Activated T-helper 2 cell treated with anti-CD3 and anti-CD28 coated beads, Interferon-gamma antibody, Interleukin-2, Interleukin-4, amounts not matched to agents 10 μg/mL and 5 μg/mL and 100 μg/mL, durations not matched to agents 14 hours and 24 hours and 36 hours (primary cell): ENCODE measurements around the gene PRKD1. TPM values are rescaled to one million over a fixed set of nuclear protein-coding genes. Genes with fewer than 3 reads are reported as not detected.

Source experiments
- DNase-seq: peaks from one replicate; pipeline ENCODE4 v3.0.0; 2021; ENCODE audit warnings: low spot score
- H3K27ac Mint-ChIP-seq: one replicate; pipeline ENCODE4 v1.8.0; 2021; ENCODE audit warnings: mixed read lengths
- H3K27me3 Mint-ChIP-seq: one replicate; pipeline ENCODE4 v1.8.0; 2021; ENCODE audit warnings: low read depth, mixed read lengths
- H3K36me3 Mint-ChIP-seq: one replicate; pipeline ENCODE4 v1.8.0; 2021; ENCODE audit warnings: low read depth, mixed read lengths
- H3K4me1 Mint-ChIP-seq: one replicate; pipeline ENCODE4 v1.8.0; 2021; ENCODE audit warnings: low read depth, mixed read lengths
- H3K4me3 Mint-ChIP-seq: one replicate; pipeline ENCODE4 v1.8.0; 2021; ENCODE audit warnings: low read depth, mild to moderate bottlenecking, moderate library complexity, mixed read lengths
- H3K9me3 Mint-ChIP-seq: one replicate; pipeline ENCODE4 v1.8.0; 2021; ENCODE audit warnings: mixed read lengths
- intact Hi-C: fragments of 100-400 bp; cut with micrococcal nuclease; formaldehyde crosslinking; loops from one replicate; pipeline ENCODE4 v1.15.1; 2023
- total RNA-seq: library from RNA; stranded (reverse); gene quantifications from 2 replicates; pipeline ENCODE4 v1.2.3, GENCODE V29; 2022

PRKD1 gene
- total RNA-seq, 1 donor from 2014 or later: not detected

- intact Hi-C loops: no loop called here
- no peaks in the 10 kb centered on the region for H3K27me3 Mint-ChIP-seq
- DNase-seq: no peak
- no peak overlapping the region for H3K27ac Mint-ChIP-seq
- H3K36me3 Mint-ChIP-seq: no peaks in the 10 kb centered on the region
- H3K9me3 Mint-ChIP-seq: peaks cover 13% of the 10 kb centered on the region
- H3K4me3 Mint-ChIP-seq: no peak overlapping the region
- no peaks in the 10 kb centered on the region for H3K4me1 Mint-ChIP-seq
Observed at GRCh38 chr14:29757188-29757680, 170.4 kb downstream of the PRKD1 start.

- intact Hi-C loops: no loop called here
- H3K4me3 Mint-ChIP-seq: no peak overlapping the region
- no peaks in the 10 kb centered on the region for H3K4me1 Mint-ChIP-seq
- no peak for DNase-seq
- H3K27ac Mint-ChIP-seq: no peak overlapping the region
- peaks cover 21% of the 10 kb centered on the region for H3K9me3 Mint-ChIP-seq
- no peaks in the 10 kb centered on the region for H3K36me3 Mint-ChIP-seq
- H3K27me3 Mint-ChIP-seq: no peaks in the 10 kb centered on the region
Observed at GRCh38 chr14:29756019-29756385, 171.6 kb downstream of the PRKD1 start.

- DNase-seq: no peak
- H3K9me3 Mint-ChIP-seq: peaks cover 27% of the 10 kb centered on the region
- no peak overlapping the region for H3K27ac Mint-ChIP-seq
- intact Hi-C loops: no loop called here
- no peaks in the 10 kb centered on the region for H3K4me1 Mint-ChIP-seq
- no peak overlapping the region for H3K4me3 Mint-ChIP-seq
- H3K36me3 Mint-ChIP-seq: no peaks in the 10 kb centered on the region
- H3K27me3 Mint-ChIP-seq: no peaks in the 10 kb centered on the region
Observed at GRCh38 chr14:29755311-29756018, 172.2 kb downstream of the PRKD1 start.

- H3K9me3 Mint-ChIP-seq: peaks cover 30% of the 10 kb centered on the region
- H3K27me3 Mint-ChIP-seq: no peaks in the 10 kb centered on the region
- H3K4me1 Mint-ChIP-seq: no peaks in the 10 kb centered on the region
- intact Hi-C loops: no loop called here
- H3K27ac Mint-ChIP-seq: no peak overlapping the region
- no peak overlapping the region for H3K4me3 Mint-ChIP-seq
- no peak for DNase-seq
- H3K36me3 Mint-ChIP-seq: no peaks in the 10 kb centered on the region
Observed at GRCh38 chr14:29754134-29754533, 173.5 kb downstream of the PRKD1 start.

- H3K4me1 Mint-ChIP-seq: no peaks in the 10 kb centered on the region
- no peaks in the 10 kb centered on the region for H3K27me3 Mint-ChIP-seq
- H3K9me3 Mint-ChIP-seq: peaks cover 23% of the 10 kb centered on the region
- intact Hi-C loops: no loop called here
- no peak for DNase-seq
- H3K4me3 Mint-ChIP-seq: no peak overlapping the region
- no peaks in the 10 kb centered on the region for H3K36me3 Mint-ChIP-seq
- H3K27ac Mint-ChIP-seq: no peak overlapping the region
Observed at GRCh38 chr14:29752221-29752923, 175.3 kb downstream of the PRKD1 start.

- Mint-ChIP-seq H3K27ac (no peak overlapping the region), H3K27me3 (no peaks in the 10 kb centered on the region), H3K4me3 (no peak overlapping the region), H3K36me3 (no peaks in the 10 kb centered on the region), H3K4me1 (no peaks in the 10 kb centered on the region), H3K9me3 (peaks cover 25% of the 10 kb centered on the region)
- DNase-seq: no peak
- intact Hi-C loops: no loop called here
Observed at GRCh38 chr14:29749829-29750228, 177.8 kb downstream of the PRKD1 start.

GRCh38 chr14:29749327-29749726 lies 178.3 kb downstream of the PRKD1 start:
- H3K9me3 Mint-ChIP-seq: peaks cover 30% of the 10 kb centered on the region
- H3K36me3 Mint-ChIP-seq: no peaks in the 10 kb centered on the region
- H3K4me3 Mint-ChIP-seq: no peak overlapping the region

GRCh38 chr14:29745863-29746262 lies 181.8 kb downstream of the PRKD1 start:
- H3K27ac Mint-ChIP-seq: no peak overlapping the region
- no peak overlapping the region for H3K4me3 Mint-ChIP-seq
- DNase-seq: no peak
- H3K4me1 Mint-ChIP-seq: no peaks in the 10 kb centered on the region
- H3K27me3 Mint-ChIP-seq: no peaks in the 10 kb centered on the region
- peaks cover 29% of the 10 kb centered on the region for H3K9me3 Mint-ChIP-seq
- H3K36me3 Mint-ChIP-seq: no peaks in the 10 kb centered on the region
- intact Hi-C loops: no loop called here

More at GRCh38 chr14:29749327-29749726, 178.3 kb downstream of the PRKD1 start:
- Mint-ChIP-seq H3K27ac (no peak overlapping the region), H3K27me3 (no peaks in the 10 kb centered on the region), H3K4me1 (no peaks in the 10 kb centered on the region)
- intact Hi-C loops: no loop called here
- DNase-seq: no peak

GRCh38 chr14:29743531-29743930 lies 184.1 kb downstream of the PRKD1 start:
- no peak for DNase-seq
- Mint-ChIP-seq H3K27me3 (no peaks in the 10 kb centered on the region), H3K9me3 (peaks cover 22% of the 10 kb centered on the region), H3K4me3 (no peak overlapping the region), H3K36me3 (no peaks in the 10 kb centered on the region), H3K4me1 (no peaks in the 10 kb centered on the region), H3K27ac (no peak overlapping the region)
- intact Hi-C loops: no loop called here

GRCh38 chr14:29741909-29742401 lies 185.7 kb downstream of the PRKD1 start:
- Mint-ChIP-seq H3K27ac (no peak overlapping the region), H3K27me3 (no peaks in the 10 kb centered on the region), H3K9me3 (peaks cover 29% of the 10 kb centered on the region), H3K36me3 (no peaks in the 10 kb centered on the region), H3K4me3 (no peak overlapping the region), H3K4me1 (no peaks in the 10 kb centered on the region)
- intact Hi-C loops: no loop called here
- no peak for DNase-seq

GRCh38 chr14:29740491-29740890 lies 187.2 kb downstream of the PRKD1 start:
- Mint-ChIP-seq H3K36me3 (no peaks in the 10 kb centered on the region), H3K27me3 (no peaks in the 10 kb centered on the region), H3K9me3 (peaks cover 30% of the 10 kb centered on the region), H3K27ac (no peak overlapping the region), H3K4me1 (no peaks in the 10 kb centered on the region), H3K4me3 (no peak overlapping the region)
- intact Hi-C loops: no loop called here
- DNase-seq: no peak

GRCh38 chr14:29738950-29739349 lies 188.7 kb downstream of the PRKD1 start:
- H3K27ac Mint-ChIP-seq: no peak overlapping the region
- intact Hi-C loops: no loop called here
- H3K27me3 Mint-ChIP-seq: no peaks in the 10 kb centered on the region

GRCh38 chr14:29738056-29738455 lies 189.6 kb downstream of the PRKD1 start:
- Mint-ChIP-seq H3K27me3 (no peaks in the 10 kb centered on the region), H3K27ac (no peak overlapping the region)

More at GRCh38 chr14:29738950-29739349, 188.7 kb downstream of the PRKD1 start:
- H3K4me3 Mint-ChIP-seq: no peak overlapping the region
- peaks cover 28% of the 10 kb centered on the region for H3K9me3 Mint-ChIP-seq
- H3K4me1 Mint-ChIP-seq: no peaks in the 10 kb centered on the region
- no peaks in the 10 kb centered on the region for H3K36me3 Mint-ChIP-seq
- no peak for DNase-seq

More at GRCh38 chr14:29738056-29738455, 189.6 kb downstream of the PRKD1 start:
- Mint-ChIP-seq H3K36me3 (no peaks in the 10 kb centered on the region), H3K9me3 (peaks cover 27% of the 10 kb centered on the region), H3K4me1 (no peaks in the 10 kb centered on the region), H3K4me3 (no peak overlapping the region)
- no peak for DNase-seq
- intact Hi-C loops: no loop called here
